Measurements from ENCODE around the gene CEP126.

Gene CEP126

GRCh38 chr11:101912823-101913284 is 2.0 kb upstream of the CEP126 start:
- DNase-seq (ENCODE audit: low read depth) = peak; percentile 3
- H3K4me3 ChIP-seq (ENCODE audit: low read length) = no peak overlapping the region
- no peak for TF ChIP-seq CTCF (IDR thresholded peaks at IDR 0.05; ENCODE audit: insufficient read depth, low read depth, low read length, missing control alignments)

GRCh38 chr11:101913656-101914055 is 1.2 kb upstream of the CEP126 start:
- no peak overlapping the region for H3K4me3 ChIP-seq (ENCODE audit: low read length)
- TF ChIP-seq CTCF (IDR thresholded peaks at IDR 0.05; ENCODE audit: insufficient read depth, low read depth, low read length, missing control alignments) = no peak
- DNase-seq (ENCODE audit: low read depth) = no peak

- peak overlapping the region; percentile 72 for H3K4me3 ChIP-seq (ENCODE audit: low read length)
- TF ChIP-seq CTCF (IDR thresholded peaks at IDR 0.05; ENCODE audit: insufficient read depth, low read depth, low read length, missing control alignments) = no peak
- DNase-seq (ENCODE audit: low read depth) = peak; percentile 5
Measured at GRCh38 chr11:101914341-101914737, 471 bp upstream of the CEP126 start.

- no peak for TF ChIP-seq CTCF (IDR thresholded peaks at IDR 0.05; ENCODE audit: insufficient read depth, low read depth, low read length, missing control alignments)
- DNase-seq (ENCODE audit: low read depth) = peak; percentile 40
- peak overlapping the region; percentile 72 for H3K4me3 ChIP-seq (ENCODE audit: low read length)
Measured at GRCh38 chr11:101915791-101916291, 1.0 kb downstream of the CEP126 start.

- DNase-seq (ENCODE audit: low read depth) = no peak
- TF ChIP-seq CTCF (IDR thresholded peaks at IDR 0.05; ENCODE audit: insufficient read depth, low read depth, low read length, missing control alignments) = no peak
Measured at GRCh38 chr11:101916422-101916821, 1.6 kb downstream of the CEP126 start, which contains the start of gene ANGPTL5. TSS of gene ANGPTL5 (minus strand) at chr11:101916522. CDS start at chr11:101907909, 8,613 bp downstream.

GRCh38 chr11:101917226-101917625 is 2.4 kb downstream of the CEP126 start:
- no peak for TF ChIP-seq CTCF (IDR thresholded peaks at IDR 0.05; ENCODE audit: insufficient read depth, low read depth, low read length, missing control alignments)
- DNase-seq (ENCODE audit: low read depth) = no peak
- H3K4me3 ChIP-seq (ENCODE audit: low read length) = no peak overlapping the region

More at GRCh38 chr11:101916422-101916821, 1.6 kb downstream of the CEP126 start, which contains the start of gene ANGPTL5:
- H3K4me3 ChIP-seq (ENCODE audit: low read length) = peak within 1 kb of the TSS; percentile 72

GRCh38 chr11:101920992-101921391 is 6.2 kb downstream of the CEP126 start:
- no peak for TF ChIP-seq CTCF (IDR thresholded peaks at IDR 0.05; ENCODE audit: insufficient read depth, low read depth, low read length, missing control alignments)
- no peak for DNase-seq (ENCODE audit: low read depth)
- no peak overlapping the region for H3K4me3 ChIP-seq (ENCODE audit: low read length)

Measured in epithelial cell of esophagus (primary cell).